ENCODE results near the gene INPP4B. TPM values are rescaled to one million over a fixed set of nuclear protein-coding genes. Genes with fewer than 3 reads are reported as not detected.

Gene INPP4B
- total and polyA plus RNA-seq, 2 of the 4 experiments (the other 2 are of a cell fraction), result 1.8 to 14.0 TPM

- dilution Hi-C loops (cut with HindIII; ENCODE audit: low sequenced_read_pairs, unreplicated experiment), result no loop called here
- Histone ChIP-seq H3K36me3 (ENCODE audit: control insufficient read depth, insufficient read depth, low read length) (no peaks in the 10 kb centered on the region), H2AK5ac (ENCODE audit: low read depth, low read length) (no peak overlapping the region), H2AFZ (replicated peaks; ENCODE audit: low read length, poor library complexity) (no peak overlapping the region), H4K20me1 (ENCODE audit: insufficient read depth, low read length) (no peaks in the 10 kb centered on the region), H3K18ac (ENCODE audit: low read depth, low read length) (no peak overlapping the region), H3K79me1 (ENCODE audit: low read depth in 1 of 2, low read length in 2 of 2) (no peaks in the 10 kb centered on the region), H2BK5ac (ENCODE audit: low read depth, low read length, poor library complexity, severe bottlenecking) (no peak overlapping the region), H3K27ac (ENCODE audit: insufficient read depth, low read length) (no peak overlapping the region), H3K4me1 (ENCODE audit: control insufficient read depth, insufficient read depth, low read length) (peaks cover 2% of the 10 kb centered on the region; the same call in 1 of the 2 replicates), H4K91ac (ENCODE audit: insufficient read depth, low read depth, low read length) (no peak overlapping the region), H3K27me3 (ENCODE audit: control insufficient read depth, insufficient read depth, low read length) (no peaks in the 10 kb centered on the region), H3K9me1 (ENCODE audit: insufficient read depth, low read length) (no peaks in the 10 kb centered on the region), H4K8ac (ENCODE audit: low read depth in 2 of 2, low read length in 2 of 2) (no peak overlapping the region), H2AK9ac (replicated peaks; ENCODE audit: low read depth, low read length, poor library complexity) (no peak overlapping the region), H3K4ac (ENCODE audit: low read depth, low read length) (no peak overlapping the region), H2BK20ac (ENCODE audit: low read depth, low read length) (no peak overlapping the region), H3K14ac (replicated peaks; ENCODE audit: low read depth, low read length) (no peak overlapping the region), H3K4me2 (ENCODE audit: low read depth, low read length) (no peak overlapping the region), H3K4me3 (ENCODE audit: insufficient read depth, low read depth, low read length) (no peak overlapping the region), H3K56ac (ENCODE audit: extremely low read depth, insufficient read depth, low read length) (no peak overlapping the region), H2BK15ac (ENCODE audit: low read depth, low read length) (no peak overlapping the region), H3K23ac (ENCODE audit: low read depth, low read length) (no peak overlapping the region), H2BK120ac (ENCODE audit: low read depth, low read length) (no peak overlapping the region), H3K9me3 (ENCODE audit: control insufficient read depth, insufficient read depth, low read length) (no peaks in the 10 kb centered on the region), H3K9ac (ENCODE audit: low read depth, low read length) (no peak overlapping the region), H4K5ac (ENCODE audit: low read depth, low read length) (no peak overlapping the region)
- CTCF ChIA-PET, result no interaction called here
- no peak for DNase-seq
- intact Hi-C loops (cut with micrococcal nuclease), result no loop called here
- no peak for ATAC-seq (ENCODE audit: low read depth)
- POLR2A ChIA-PET (ENCODE audit: unreplicated experiment), result no interaction called here
- TF ChIP-seq MXI1 (IDR thresholded peaks at IDR 0.05; ENCODE audit: borderline replicate concordance, low read depth, low read length) (no peak), BHLHE40 (IDR thresholded peaks at IDR 0.05; ENCODE audit: low read depth, low read length) (no peak), RFX5 (IDR thresholded peaks at IDR 0.05; ENCODE audit: low read depth, low read length) (no peak), SMC3 (IDR thresholded peaks at IDR 0.05; ENCODE audit: low read depth, low read length) (no peak), CEBPB (IDR thresholded peaks at IDR 0.05; ENCODE audit: low read depth, low read length) (no peak), MAFK (IDR thresholded peaks at IDR 0.05; ENCODE audit: low read depth, low read length) (no peak), CHD1 (IDR thresholded peaks at IDR 0.05; ENCODE audit: low read depth, low read length) (no peak), NFE2L2 (IDR thresholded peaks at IDR 0.05; ENCODE audit: low read depth, low read length) (no peak), POLR2A (IDR thresholded peaks at IDR 0.05; ENCODE audit: low read depth, low read length) (no peak), RCOR1 (IDR thresholded peaks at IDR 0.05; ENCODE audit: insufficient replicate concordance, low read length) (no peak), FOS (IDR thresholded peaks at IDR 0.05; ENCODE audit: low read depth, low read length) (no peak)
- TF ChIP-seq, protein P1, sequence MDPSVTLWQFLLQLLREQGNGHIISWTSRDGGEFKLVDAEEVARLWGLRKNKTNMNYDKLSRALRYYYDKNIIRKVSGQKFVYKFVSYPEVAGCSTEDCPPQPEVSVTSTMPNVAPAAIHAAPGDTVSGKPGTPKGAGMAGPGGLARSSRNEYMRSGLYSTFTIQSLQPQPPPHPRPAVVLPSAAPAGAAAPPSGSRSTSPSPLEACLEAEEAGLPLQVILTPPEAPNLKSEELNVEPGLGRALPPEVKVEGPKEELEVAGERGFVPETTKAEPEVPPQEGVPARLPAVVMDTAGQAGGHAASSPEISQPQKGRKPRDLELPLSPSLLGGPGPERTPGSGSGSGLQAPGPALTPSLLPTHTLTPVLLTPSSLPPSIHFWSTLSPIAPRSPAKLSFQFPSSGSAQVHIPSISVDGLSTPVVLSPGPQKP (IDR thresholded peaks at IDR 0.05; ENCODE audit: borderline replicate concordance, low read depth, low read length), result no peak
- TF ChIP-seq, protein P2, sequence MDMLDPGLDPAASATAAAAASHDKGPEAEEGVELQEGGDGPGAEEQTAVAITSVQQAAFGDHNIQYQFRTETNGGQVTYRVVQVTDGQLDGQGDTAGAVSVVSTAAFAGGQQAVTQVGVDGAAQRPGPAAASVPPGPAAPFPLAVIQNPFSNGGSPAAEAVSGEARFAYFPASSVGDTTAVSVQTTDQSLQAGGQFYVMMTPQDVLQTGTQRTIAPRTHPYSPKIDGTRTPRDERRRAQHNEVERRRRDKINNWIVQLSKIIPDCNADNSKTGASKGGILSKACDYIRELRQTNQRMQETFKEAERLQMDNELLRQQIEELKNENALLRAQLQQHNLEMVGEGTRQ (IDR thresholded peaks at IDR 0.05; ENCODE audit: low read depth, low read length), result no peak
- no TSS peak for BruUV-seq (replicated peaks)
- in situ Hi-C loops (cut with MboI; ENCODE audit: low sequenced_read_pairs), result no loop called here
Observed at GRCh38 chr4:142411993-142412392, 434.1 kb downstream of the INPP4B start.
